ENCODE data around the gene PLEKHN1. TPM values are rescaled to one million over a fixed set of nuclear protein-coding genes. Genes with fewer than 3 reads are reported as not detected.

The PLEKHN1 gene
- total RNA-seq, 1 experiment from 2014 or later, result not detected

GRCh38 chr1:930633-931138 lies 35.6 kb upstream of the PLEKHN1 start:
- intact Hi-C loops (cut with micrococcal nuclease; ENCODE audit: unreplicated experiment), result no loop called here
- no peak overlapping the region for H3K27ac ChIP-seq (ENCODE audit: low read depth, low read length, poor library complexity, severe bottlenecking)
- no TSS peak for BruUV-seq (replicated peaks)
- POLR2A ChIA-PET (ENCODE audit: low non-redundant PET), result no interaction called here
- H3K9me3 ChIP-seq (ENCODE audit: low read depth, low read length, poor library complexity, severe bottlenecking), result no peaks in the 10 kb centered on the region
- H3K36me3 ChIP-seq (ENCODE audit: insufficient read depth, low read length, poor library complexity, severe bottlenecking), result no peaks in the 10 kb centered on the region
- TF ChIP-seq EZH2 (IDR thresholded peaks at IDR 0.05; ENCODE audit: borderline replicate concordance, low read depth, low read length, poor library complexity, severe bottlenecking), result no peak
- TF ChIP-seq, protein P1, sequence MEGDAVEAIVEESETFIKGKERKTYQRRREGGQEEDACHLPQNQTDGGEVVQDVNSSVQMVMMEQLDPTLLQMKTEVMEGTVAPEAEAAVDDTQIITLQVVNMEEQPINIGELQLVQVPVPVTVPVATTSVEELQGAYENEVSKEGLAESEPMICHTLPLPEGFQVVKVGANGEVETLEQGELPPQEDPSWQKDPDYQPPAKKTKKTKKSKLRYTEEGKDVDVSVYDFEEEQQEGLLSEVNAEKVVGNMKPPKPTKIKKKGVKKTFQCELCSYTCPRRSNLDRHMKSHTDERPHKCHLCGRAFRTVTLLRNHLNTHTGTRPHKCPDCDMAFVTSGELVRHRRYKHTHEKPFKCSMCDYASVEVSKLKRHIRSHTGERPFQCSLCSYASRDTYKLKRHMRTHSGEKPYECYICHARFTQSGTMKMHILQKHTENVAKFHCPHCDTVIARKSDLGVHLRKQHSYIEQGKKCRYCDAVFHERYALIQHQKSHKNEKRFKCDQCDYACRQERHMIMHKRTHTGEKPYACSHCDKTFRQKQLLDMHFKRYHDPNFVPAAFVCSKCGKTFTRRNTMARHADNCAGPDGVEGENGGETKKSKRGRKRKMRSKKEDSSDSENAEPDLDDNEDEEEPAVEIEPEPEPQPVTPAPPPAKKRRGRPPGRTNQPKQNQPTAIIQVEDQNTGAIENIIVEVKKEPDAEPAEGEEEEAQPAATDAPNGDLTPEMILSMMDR (conservative IDR thresholded peaks at IDR 0.05; ENCODE audit: low read depth, low read length), result no peak
- H3K4me1 ChIP-seq (ENCODE audit: insufficient read depth, low read length, poor library complexity, severe bottlenecking), result peaks cover 51% of the 10 kb centered on the region
- H3K4me3 ChIP-seq (ENCODE audit: low read depth, low read length, poor library complexity, severe bottlenecking), result no peak overlapping the region
- DNase-seq (ENCODE audit: low spot score), result no peak
- H3K27me3 ChIP-seq (replicated peaks; ENCODE audit: insufficient read depth, low read depth, low read length, poor library complexity), result no peaks in the 10 kb centered on the region
- CTCF ChIA-PET, result no interaction called here

DNA sequence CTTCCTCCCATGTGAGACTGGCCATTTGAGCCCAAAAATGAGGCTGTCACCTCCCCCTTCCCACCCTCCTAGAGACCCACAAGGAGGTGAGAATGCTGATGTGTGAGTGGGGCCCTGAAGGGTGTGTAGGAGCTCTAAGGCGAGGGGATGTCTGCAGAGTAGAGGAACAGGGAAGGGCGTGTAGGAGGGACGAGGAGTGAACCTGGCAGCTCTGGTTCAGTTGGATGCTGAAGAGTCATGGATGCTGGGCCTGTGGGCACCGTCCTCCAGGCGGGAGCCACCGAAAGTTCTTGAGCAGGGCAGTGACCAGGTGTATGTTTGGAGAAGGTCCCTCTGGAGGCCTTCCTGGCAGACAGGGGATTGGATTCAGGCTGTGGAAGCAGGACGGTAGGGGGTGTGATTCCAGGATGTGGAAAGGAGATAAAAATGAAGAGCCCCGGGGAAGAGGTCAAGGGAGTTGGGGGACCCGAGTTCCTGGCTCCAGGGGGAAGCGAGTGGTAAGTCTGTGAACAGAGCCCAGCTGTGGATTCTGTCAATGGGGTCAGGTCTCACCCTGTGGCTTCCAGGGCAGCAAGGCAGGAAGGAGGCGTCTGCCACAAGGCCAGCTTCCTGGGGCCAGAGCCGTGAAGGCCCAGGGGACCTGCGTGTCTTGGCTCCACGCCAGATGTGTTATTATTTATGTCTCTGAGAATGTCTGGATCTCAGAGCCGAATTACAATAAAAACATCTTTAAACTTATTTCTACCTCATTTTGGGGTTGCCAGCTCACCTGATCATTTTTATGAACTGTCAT lies 34.7 kb upstream of the PLEKHN1 start:
- intact Hi-C loops (cut with micrococcal nuclease; ENCODE audit: unreplicated experiment), result no loop called here
- H3K4me3 ChIP-seq (ENCODE audit: low read depth, low read length, poor library complexity, severe bottlenecking), result no peak overlapping the region
- no peak for DNase-seq (ENCODE audit: low spot score)
- CTCF ChIA-PET, result no interaction called here
- H3K27me3 ChIP-seq (replicated peaks; ENCODE audit: insufficient read depth, low read depth, low read length, poor library complexity), result no peaks in the 10 kb centered on the region
- H3K27ac ChIP-seq (ENCODE audit: low read depth, low read length, poor library complexity, severe bottlenecking), result no peak overlapping the region
- H3K4me1 ChIP-seq (ENCODE audit: insufficient read depth, low read length, poor library complexity, severe bottlenecking), result peaks cover 53% of the 10 kb centered on the region
- H3K9me3 ChIP-seq (ENCODE audit: low read depth, low read length, poor library complexity, severe bottlenecking), result no peaks in the 10 kb centered on the region
- POLR2A ChIA-PET (ENCODE audit: low non-redundant PET), result no interaction called here
- TF ChIP-seq EZH2 (IDR thresholded peaks at IDR 0.05; ENCODE audit: borderline replicate concordance, low read depth, low read length, poor library complexity, severe bottlenecking), result no peak
- TF ChIP-seq, protein P1 (conservative IDR thresholded peaks at IDR 0.05; ENCODE audit: low read depth, low read length), result no peak
- no peaks in the 10 kb centered on the region for H3K36me3 ChIP-seq (ENCODE audit: insufficient read depth, low read length, poor library complexity, severe bottlenecking)
- BruUV-seq (replicated peaks), result no TSS peak

- peaks cover 58% of the 10 kb centered on the region for H3K4me1 ChIP-seq (ENCODE audit: insufficient read depth, low read length, poor library complexity, severe bottlenecking)
These were observed 34.1 kb upstream of the PLEKHN1 start for GRCh38 chr1:932173-932510.

More at GRCh38 chr1:932173-932510, 34.1 kb upstream of the PLEKHN1 start:
- ChIA-PET POLR2A (ENCODE audit: low non-redundant PET) (no interaction called here), CTCF (no interaction called here)
- DNase-seq (ENCODE audit: low spot score), result no peak
- H3K27ac ChIP-seq (ENCODE audit: low read depth, low read length, poor library complexity, severe bottlenecking), result no peak overlapping the region
- no peaks in the 10 kb centered on the region for H3K9me3 ChIP-seq (ENCODE audit: low read depth, low read length, poor library complexity, severe bottlenecking)
- BruUV-seq (replicated peaks), result no TSS peak
- TF ChIP-seq, protein P1 (conservative IDR thresholded peaks at IDR 0.05; ENCODE audit: low read depth, low read length), result no peak
- TF ChIP-seq EZH2 (IDR thresholded peaks at IDR 0.05; ENCODE audit: borderline replicate concordance, low read depth, low read length, poor library complexity, severe bottlenecking), result no peak
- H3K4me3 ChIP-seq (ENCODE audit: low read depth, low read length, poor library complexity, severe bottlenecking), result no peak overlapping the region
- intact Hi-C loops (cut with micrococcal nuclease; ENCODE audit: unreplicated experiment), result no loop called here
- H3K27me3 ChIP-seq (replicated peaks; ENCODE audit: insufficient read depth, low read depth, low read length, poor library complexity), result no peaks in the 10 kb centered on the region
- H3K36me3 ChIP-seq (ENCODE audit: insufficient read depth, low read length, poor library complexity, severe bottlenecking), result no peaks in the 10 kb centered on the region

Measured in A673 (cell line).